ENCODE measurements around the gene PGAP3.

- TF ChIP-seq, protein P1, sequence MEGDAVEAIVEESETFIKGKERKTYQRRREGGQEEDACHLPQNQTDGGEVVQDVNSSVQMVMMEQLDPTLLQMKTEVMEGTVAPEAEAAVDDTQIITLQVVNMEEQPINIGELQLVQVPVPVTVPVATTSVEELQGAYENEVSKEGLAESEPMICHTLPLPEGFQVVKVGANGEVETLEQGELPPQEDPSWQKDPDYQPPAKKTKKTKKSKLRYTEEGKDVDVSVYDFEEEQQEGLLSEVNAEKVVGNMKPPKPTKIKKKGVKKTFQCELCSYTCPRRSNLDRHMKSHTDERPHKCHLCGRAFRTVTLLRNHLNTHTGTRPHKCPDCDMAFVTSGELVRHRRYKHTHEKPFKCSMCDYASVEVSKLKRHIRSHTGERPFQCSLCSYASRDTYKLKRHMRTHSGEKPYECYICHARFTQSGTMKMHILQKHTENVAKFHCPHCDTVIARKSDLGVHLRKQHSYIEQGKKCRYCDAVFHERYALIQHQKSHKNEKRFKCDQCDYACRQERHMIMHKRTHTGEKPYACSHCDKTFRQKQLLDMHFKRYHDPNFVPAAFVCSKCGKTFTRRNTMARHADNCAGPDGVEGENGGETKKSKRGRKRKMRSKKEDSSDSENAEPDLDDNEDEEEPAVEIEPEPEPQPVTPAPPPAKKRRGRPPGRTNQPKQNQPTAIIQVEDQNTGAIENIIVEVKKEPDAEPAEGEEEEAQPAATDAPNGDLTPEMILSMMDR (IDR thresholded peaks at IDR 0.05), result no peak
- TF ChIP-seq POLR2A (IDR thresholded peaks at IDR 0.05), result no peak
These were observed 48.8 kb downstream of the PGAP3 start for GRCh38 chr17:39639043-39639442.
